Activated CD8-positive, alpha-beta T cell treated with anti-CD3 and anti-CD28 coated beads for 36 hours (primary cell): ENCODE measurements around the gene ABHD2. TPM values are rescaled to one million over a fixed set of nuclear protein-coding genes. Genes with fewer than 3 reads are reported as not detected.

Source experiments
- ATAC-seq: fragments of 200-7000 bp; cut with Tn5 transposase; one replicate; pipeline ENCODE4 v1.10.0; 2021; ENCODE audit warnings: mild to moderate bottlenecking, moderate library complexity
- CTCF ChIA-PET: fragments of 350-600 bp; sonication (Branson Sonifier 250); formaldehyde crosslinking; loops from one replicate; lab custom pipeline; 2021; ENCODE audit warnings: antibody characterized with exemption; lab: Charles Lee
- POLR2A ChIA-PET: fragments of 350-600 bp; sonication (Branson Sonifier 250); formaldehyde crosslinking; loops from one replicate; lab custom pipeline; 2021; ENCODE audit warnings: antibody characterized with exemption; lab: Charles Lee
- DNase-seq: peaks from one replicate; pipeline ENCODE4 v3.0.0-alpha.2; 2020
- H3K27ac Mint-ChIP-seq: one replicate; pipeline ENCODE4 v1.8.0; 2021; ENCODE audit warnings: mild to moderate bottlenecking, mixed read lengths
- H3K27me3 Mint-ChIP-seq: one replicate; pipeline ENCODE4 v1.8.0; 2021; ENCODE audit warnings: mixed read lengths
- H3K36me3 Mint-ChIP-seq: one replicate; pipeline ENCODE4 v1.8.0; 2021; ENCODE audit warnings: low read depth, mixed read lengths
- H3K4me1 Mint-ChIP-seq: one replicate; pipeline ENCODE4 v1.8.0; 2021; ENCODE audit warnings: low read depth, mixed read lengths
- H3K4me3 Mint-ChIP-seq: one replicate; pipeline ENCODE4 v1.8.0; 2021; ENCODE audit warnings: mild to moderate bottlenecking, moderate library complexity, mixed read lengths
- H3K9me3 Mint-ChIP-seq: one replicate; pipeline ENCODE4 v1.8.0; 2021; ENCODE audit warnings: mixed read lengths
- CTCF ChIP-seq: fragments of 200-600 bp; IDR thresholded peaks from one replicate; pipeline ENCODE4 v1.8.0; 2022; ENCODE audit warnings: antibody characterized with exemption, mild to moderate bottlenecking
- intact Hi-C: fragments of 100-400 bp; cut with micrococcal nuclease; formaldehyde crosslinking; loops from one replicate; pipeline ENCODE4 v1.10.0; 2022
- total RNA-seq, 2 experiments: library from RNA; stranded (reverse); gene quantifications; one replicate each; pipeline ENCODE4 v1.2.3, GENCODE V29; 2021

The ABHD2 gene
- total RNA-seq, 2 experiments from 2014 or later = 36.8 to 38.9 TPM

GRCh38 chr15:89150762-89151664 lies 62.8 kb downstream of the ABHD2 start:
- TF ChIP-seq CTCF = no peak
- Mint-ChIP-seq H3K36me3 (peaks cover 22% of the 10 kb centered on the region), H3K27ac (no peak overlapping the region), H3K27me3 (no peaks in the 10 kb centered on the region), H3K4me3 (no peak overlapping the region), H3K4me1 (peaks cover 3% of the 10 kb centered on the region), H3K9me3 (no peaks in the 10 kb centered on the region)
- CTCF ChIA-PET = interaction anchor here (1.0 to 5.2 kb wide), 9 partner anchors 14 to 246 kb away, joined by 3 to 30 read pairs (median 5); no protein-coding TSS in a partner anchor
- DNase-seq (no peak), ATAC-seq (no peak)
- intact Hi-C loops = no loop called here
- POLR2A ChIA-PET = interaction anchor here (1.6 kb wide), 1 partner anchor 17 kb away, joined by 4 read pairs; no protein-coding TSS in a partner anchor

DNA sequence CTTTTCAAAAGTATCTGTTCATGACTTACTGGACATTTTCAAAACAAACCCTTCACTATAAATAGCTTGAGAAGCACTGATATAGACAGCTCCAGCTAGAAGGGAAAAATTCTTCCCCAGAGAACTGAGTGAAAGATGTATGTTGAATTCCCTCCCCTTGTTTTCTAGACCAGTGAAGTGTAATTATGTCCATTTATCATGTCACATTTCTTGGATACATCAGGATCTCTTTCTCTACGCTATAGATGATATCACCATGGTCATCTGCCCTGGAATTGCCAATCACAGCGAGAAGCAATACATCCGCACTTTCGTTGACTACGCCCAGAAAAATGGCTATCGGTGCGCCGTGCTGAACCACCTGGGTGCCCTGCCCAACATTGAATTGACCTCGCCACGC lies 66.9 kb downstream of the ABHD2 start:
- H3K27ac Mint-ChIP-seq = no peak overlapping the region

GRCh38 chr15:89155656-89156055 lies 67.4 kb downstream of the ABHD2 start:
- CTCF ChIA-PET = interaction anchor here (1.4 kb wide), 1 partner anchor 12 kb away, joined by 6 read pairs; no protein-coding TSS in a partner anchor
- peaks cover 28% of the 10 kb centered on the region for H3K36me3 Mint-ChIP-seq
- peaks cover 3% of the 10 kb centered on the region for H3K4me1 Mint-ChIP-seq
- H3K27ac Mint-ChIP-seq = no peak overlapping the region
- intact Hi-C loops = no loop called here
- H3K9me3 Mint-ChIP-seq = no peaks in the 10 kb centered on the region
- no peak for ATAC-seq
- no peak for DNase-seq
- no peak overlapping the region for H3K4me3 Mint-ChIP-seq
- TF ChIP-seq CTCF = no peak
- POLR2A ChIA-PET = no interaction called here
- H3K27me3 Mint-ChIP-seq = no peaks in the 10 kb centered on the region

More for the DNA sequence above, 66.9 kb downstream of the ABHD2 start:
- POLR2A ChIA-PET = no interaction called here
- no peak for DNase-seq
- Mint-ChIP-seq H3K36me3 (peaks cover 28% of the 10 kb centered on the region), H3K4me1 (peaks cover 3% of the 10 kb centered on the region), H3K4me3 (no peak overlapping the region), H3K27me3 (no peaks in the 10 kb centered on the region), H3K9me3 (no peaks in the 10 kb centered on the region)
- ATAC-seq = no peak
- CTCF ChIA-PET = no interaction called here
- no peak for TF ChIP-seq CTCF
- intact Hi-C loops = no loop called here

DNA sequence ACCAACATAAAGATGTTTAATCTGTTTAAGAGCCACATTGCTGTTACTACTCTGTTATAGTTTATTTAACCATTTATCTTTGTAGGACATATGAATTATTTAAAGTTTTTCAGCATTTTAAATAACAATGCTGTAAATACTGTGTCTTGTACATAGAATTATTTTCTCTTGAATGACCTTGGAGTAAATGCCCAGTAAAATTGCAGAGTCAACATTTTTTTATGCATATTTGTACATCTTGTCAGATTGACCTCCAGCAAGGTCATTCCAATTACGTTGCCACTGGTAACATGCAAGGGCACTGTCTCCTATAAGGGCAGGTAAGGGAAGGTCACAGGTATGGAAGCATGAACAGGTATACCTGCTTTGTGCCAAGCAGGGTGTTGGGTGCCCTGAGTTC lies 68.8 kb downstream of the ABHD2 start:
- DNase-seq = no peak
- H3K9me3 Mint-ChIP-seq = no peaks in the 10 kb centered on the region
- H3K27ac Mint-ChIP-seq = no peak overlapping the region
- TF ChIP-seq CTCF = no peak
- no peaks in the 10 kb centered on the region for H3K27me3 Mint-ChIP-seq
- H3K36me3 Mint-ChIP-seq = peaks cover 25% of the 10 kb centered on the region
- ATAC-seq = no peak
- POLR2A ChIA-PET = no interaction called here
- CTCF ChIA-PET = interaction anchor here (1.4 kb wide), 1 partner anchor 10 kb away, joined by 6 read pairs; no protein-coding TSS in a partner anchor
- H3K4me1 Mint-ChIP-seq = peaks cover 3% of the 10 kb centered on the region
- intact Hi-C loops = no loop called here
- no peak overlapping the region for H3K4me3 Mint-ChIP-seq
